SK-N-SH treated with all-trans-retinoic acid at 6 μM for 48 hours (cell line): ENCODE results near the gene UGT1A9.
"Not testable (repeated sequence)": the region's sequence is repeated elsewhere in the genome, so short reads cannot be mapped to it uniquely, and the experiment has no call there.

Source experiments
- ATAC-seq: fragments of 200-7000 bp; cut with Tn5 transposase; 3 replicates; pipeline ENCODE4 v1.9.1; 2020; ENCODE audit warnings: mild to moderate bottlenecking, moderate library complexity
- ARNTL ChIP-seq: fragments of 450-650 bp; formaldehyde crosslinking; IDR thresholded peaks from 2 replicates; pipeline ENCODE4 v1.5.0; 2020; ENCODE audit warnings: low read depth, mild to moderate bottlenecking, moderate library complexity, borderline replicate concordance
- BACH2 ChIP-seq: fragments of 250-450 bp; sonication (Bioruptor Pico); IDR thresholded peaks from 2 replicates; pipeline ENCODE4 v1.9.0; 2021; ENCODE audit warnings: mild to moderate bottlenecking, borderline replicate concordance
- CSRNP3 ChIP-seq: fragments of 250-450 bp; sonication (Bioruptor Pico); IDR thresholded peaks from 2 replicates; pipeline ENCODE4 v1.5.1; 2021; ENCODE audit warnings: mild to moderate bottlenecking, moderate library complexity
- ESRRG ChIP-seq: fragments of 250-450 bp; sonication (Bioruptor Pico); IDR thresholded peaks from 2 replicates; pipeline ENCODE4 v1.6.1; 2021; ENCODE audit warnings: mild to moderate bottlenecking
- GLIS3 ChIP-seq: fragments of 250-450 bp; sonication (Bioruptor Pico); IDR thresholded peaks from 2 replicates; pipeline ENCODE4 v1.5.0; 2020; ENCODE audit warnings: mild to moderate bottlenecking, moderate library complexity
- ISL1 ChIP-seq: fragments of 250-450 bp; sonication (Bioruptor Pico); IDR thresholded peaks from 2 replicates; pipeline ENCODE4 v2.1.2; 2022; ENCODE audit warnings: mild to moderate bottlenecking, moderate library complexity
- OSR1 ChIP-seq: fragments of 250-450 bp; sonication (Bioruptor Pico); IDR thresholded peaks from 2 replicates; pipeline ENCODE4 v1.8.0; 2022; ENCODE audit warnings: moderate library complexity, mild to moderate bottlenecking, inconsistent platforms
- POU6F1 ChIP-seq: fragments of 250-450 bp; sonication (Bioruptor Pico); IDR thresholded peaks from 2 replicates; pipeline ENCODE4 v1.8.0; 2021; ENCODE audit warnings: low read depth, mild to moderate bottlenecking, moderate library complexity, borderline replicate concordance
- PPARA ChIP-seq: fragments of 250-450 bp; sonication (Bioruptor Pico); IDR thresholded peaks from 2 replicates; pipeline ENCODE4 v1.5.0; 2020; ENCODE audit warnings: mild to moderate bottlenecking, borderline replicate concordance
- RARB ChIP-seq: fragments of 250-450 bp; sonication (Bioruptor Pico); IDR thresholded peaks from 2 replicates; pipeline ENCODE4 v1.8.0; 2021; ENCODE audit warnings: mild to moderate bottlenecking, moderate library complexity
- SNAI2 ChIP-seq: fragments of 250-450 bp; sonication (Bioruptor Pico); IDR thresholded peaks from 2 replicates; pipeline ENCODE4 v1.5.0; 2020; ENCODE audit warnings: mild to moderate bottlenecking, moderate library complexity
- TCF4 ChIP-seq: fragments of 250-450 bp; sonication (Bioruptor Pico); IDR thresholded peaks from 2 replicates; pipeline ENCODE4 v1.8.0; 2021; ENCODE audit warnings: mild to moderate bottlenecking, moderate library complexity, borderline replicate concordance
- TOX ChIP-seq: fragments of 250-450 bp; sonication (Bioruptor Pico); IDR thresholded peaks from 2 replicates; pipeline ENCODE4 v1.8.0; 2021; ENCODE audit warnings: mild to moderate bottlenecking, moderate library complexity, borderline replicate concordance
- ZC3H10 ChIP-seq: fragments of 250-450 bp; sonication (Bioruptor Pico); IDR thresholded peaks from 2 replicates; pipeline ENCODE4 v1.5.1; 2021; ENCODE audit warnings: mild to moderate bottlenecking, moderate library complexity
- ZFP3 ChIP-seq: fragments of 250-450 bp; sonication (Bioruptor Pico); IDR thresholded peaks from 2 replicates; pipeline ENCODE4 v1.5.0; 2020; ENCODE audit warnings: mild to moderate bottlenecking, moderate library complexity
- ZFP30 ChIP-seq: fragments of 450-650 bp; formaldehyde crosslinking; IDR thresholded peaks from 2 replicates; pipeline ENCODE4 v1.5.0; 2022; ENCODE audit warnings: mild to moderate bottlenecking, moderate library complexity
- ZNF565 ChIP-seq: fragments of 450-650 bp; formaldehyde crosslinking; conservative IDR thresholded peaks from 2 replicates; pipeline ENCODE4 v1.5.0; 2020; ENCODE audit warnings: low read depth, mild to moderate bottlenecking, moderate library complexity
- ZNF70 ChIP-seq: fragments of 450-650 bp; formaldehyde crosslinking; IDR thresholded peaks from 2 replicates; pipeline ENCODE4 v1.5.0; 2020; ENCODE audit warnings: mild to moderate bottlenecking, moderate library complexity
- ZNF8 ChIP-seq: fragments of 450-650 bp; formaldehyde crosslinking; IDR thresholded peaks from 2 replicates; pipeline ENCODE4 v1.5.0; 2020; ENCODE audit warnings: mild to moderate bottlenecking, moderate library complexity
- TF ChIP-seq, protein P1 (sequence below): fragments of 250-450 bp; sonication (Bioruptor Pico); IDR thresholded peaks from 2 replicates; pipeline ENCODE4 v1.5.0; 2020; ENCODE audit warnings: mild to moderate bottlenecking, moderate library complexity
- TF ChIP-seq, protein P2 (sequence below): fragments of 250-450 bp; sonication (Bioruptor Pico); IDR thresholded peaks from 2 replicates; pipeline ENCODE4 v1.8.0; 2020; ENCODE audit warnings: mild to moderate bottlenecking, moderate library complexity, borderline replicate concordance

Gene UGT1A9

DNA sequence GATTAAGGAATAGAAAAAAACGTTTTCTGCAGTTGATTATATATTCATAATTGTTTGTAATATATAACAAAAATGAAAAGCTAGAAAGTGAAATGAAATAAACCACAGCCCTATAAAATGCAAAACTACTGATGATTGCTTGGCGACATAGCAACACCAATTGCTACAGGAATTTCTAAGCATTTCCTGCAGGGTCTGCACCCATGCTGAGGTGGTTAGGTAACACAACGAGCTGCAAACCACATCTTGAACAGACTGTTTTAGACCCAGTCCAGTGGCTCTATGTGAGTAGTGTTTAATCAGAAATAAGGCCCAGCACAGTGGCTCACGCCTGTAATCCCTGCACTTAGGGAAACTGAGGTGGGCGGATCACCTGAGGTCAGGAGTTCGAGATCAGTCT, 17.2 kb upstream of the UGT1A9 start:
- no peak for ATAC-seq
- TF ChIP-seq TCF4 (CRISPR knock-in tag) (no peak), ZFP3 (CRISPR knock-in tag) (no peak), ZNF565 (no peak)

GRCh38 chr2:233655043-233655442, 16.7 kb upstream of the UGT1A9 start:
- no peak for TF ChIP-seq PPARA (CRISPR knock-in tag)
- no peak for ATAC-seq

DNA sequence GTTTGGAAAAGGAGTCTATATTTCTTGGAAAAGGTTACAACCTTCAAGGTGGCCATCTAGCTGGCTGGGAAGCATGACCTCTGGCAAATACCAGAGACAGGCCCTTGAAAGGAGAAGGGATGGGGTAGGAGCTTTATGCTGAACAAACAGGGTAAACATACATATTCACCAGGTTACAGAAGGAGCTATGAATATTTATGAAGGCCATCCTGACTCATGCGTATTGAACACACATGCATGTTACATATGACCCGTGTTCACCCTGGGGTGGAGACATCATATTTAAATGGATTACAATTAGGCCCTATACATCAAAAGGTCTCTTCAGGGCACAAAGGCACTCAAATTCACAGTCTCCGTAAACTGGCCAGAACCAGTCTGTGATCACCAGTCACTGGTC, 15.8 kb upstream of the UGT1A9 start:
- not testable (repeated sequence) for ATAC-seq

DNA sequence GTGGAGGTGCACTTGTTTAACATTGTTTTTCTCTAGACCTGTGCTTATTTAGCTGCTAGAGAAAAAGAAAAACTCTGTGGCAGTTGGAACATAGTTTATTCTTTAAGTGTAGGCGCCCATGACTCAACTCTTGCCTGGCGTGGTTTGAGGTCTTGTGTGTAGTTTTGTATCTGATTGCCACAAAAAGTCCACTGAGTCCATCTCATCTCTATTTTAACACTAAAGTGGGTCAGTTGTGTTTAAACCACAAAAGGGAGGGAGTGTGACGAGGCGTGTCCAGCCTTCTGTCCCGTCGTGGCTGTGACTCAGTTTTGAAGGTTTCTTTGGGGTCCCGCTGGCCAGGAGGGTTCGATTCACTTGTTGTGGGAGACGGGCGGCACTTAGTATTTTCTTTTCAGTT, 15.3 kb upstream of the UGT1A9 start:
- no peak for ATAC-seq
- TF ChIP-seq ISL1 (no peak), ZFP30 (no peak), BACH2 (CRISPR knock-in tag) (no peak), ZNF70 (CRISPR knock-in tag) (no peak), GLIS3 (CRISPR knock-in tag) (no peak), TOX (no peak), ESRRG (no peak), POU6F1 (no peak)
- TF ChIP-seq, protein P1, sequence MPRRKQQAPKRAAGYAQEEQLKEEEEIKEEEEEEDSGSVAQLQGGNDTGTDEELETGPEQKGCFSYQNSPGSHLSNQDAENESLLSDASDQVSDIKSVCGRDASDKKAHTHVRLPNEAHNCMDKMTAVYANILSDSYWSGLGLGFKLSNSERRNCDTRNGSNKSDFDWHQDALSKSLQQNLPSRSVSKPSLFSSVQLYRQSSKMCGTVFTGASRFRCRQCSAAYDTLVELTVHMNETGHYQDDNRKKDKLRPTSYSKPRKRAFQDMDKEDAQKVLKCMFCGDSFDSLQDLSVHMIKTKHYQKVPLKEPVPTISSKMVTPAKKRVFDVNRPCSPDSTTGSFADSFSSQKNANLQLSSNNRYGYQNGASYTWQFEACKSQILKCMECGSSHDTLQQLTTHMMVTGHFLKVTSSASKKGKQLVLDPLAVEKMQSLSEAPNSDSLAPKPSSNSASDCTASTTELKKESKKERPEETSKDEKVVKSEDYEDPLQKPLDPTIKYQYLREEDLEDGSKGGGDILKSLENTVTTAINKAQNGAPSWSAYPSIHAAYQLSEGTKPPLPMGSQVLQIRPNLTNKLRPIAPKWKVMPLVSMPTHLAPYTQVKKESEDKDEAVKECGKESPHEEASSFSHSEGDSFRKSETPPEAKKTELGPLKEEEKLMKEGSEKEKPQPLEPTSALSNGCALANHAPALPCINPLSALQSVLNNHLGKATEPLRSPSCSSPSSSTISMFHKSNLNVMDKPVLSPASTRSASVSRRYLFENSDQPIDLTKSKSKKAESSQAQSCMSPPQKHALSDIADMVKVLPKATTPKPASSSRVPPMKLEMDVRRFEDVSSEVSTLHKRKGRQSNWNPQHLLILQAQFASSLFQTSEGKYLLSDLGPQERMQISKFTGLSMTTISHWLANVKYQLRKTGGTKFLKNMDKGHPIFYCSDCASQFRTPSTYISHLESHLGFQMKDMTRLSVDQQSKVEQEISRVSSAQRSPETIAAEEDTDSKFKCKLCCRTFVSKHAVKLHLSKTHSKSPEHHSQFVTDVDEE (CRISPR knock-in tag): no peak

- ATAC-seq: no peak
Measured at GRCh38 chr2:233658610-233659009, 13.1 kb upstream of the UGT1A9 start.

More at GRCh38 chr2:233658610-233659009, 13.1 kb upstream of the UGT1A9 start:
- TF ChIP-seq ZC3H10 (CRISPR knock-in tag): no peak
- TF ChIP-seq CSRNP3: no peak
- TF ChIP-seq ZNF8 (CRISPR knock-in tag): no peak
- TF ChIP-seq, protein P2, sequence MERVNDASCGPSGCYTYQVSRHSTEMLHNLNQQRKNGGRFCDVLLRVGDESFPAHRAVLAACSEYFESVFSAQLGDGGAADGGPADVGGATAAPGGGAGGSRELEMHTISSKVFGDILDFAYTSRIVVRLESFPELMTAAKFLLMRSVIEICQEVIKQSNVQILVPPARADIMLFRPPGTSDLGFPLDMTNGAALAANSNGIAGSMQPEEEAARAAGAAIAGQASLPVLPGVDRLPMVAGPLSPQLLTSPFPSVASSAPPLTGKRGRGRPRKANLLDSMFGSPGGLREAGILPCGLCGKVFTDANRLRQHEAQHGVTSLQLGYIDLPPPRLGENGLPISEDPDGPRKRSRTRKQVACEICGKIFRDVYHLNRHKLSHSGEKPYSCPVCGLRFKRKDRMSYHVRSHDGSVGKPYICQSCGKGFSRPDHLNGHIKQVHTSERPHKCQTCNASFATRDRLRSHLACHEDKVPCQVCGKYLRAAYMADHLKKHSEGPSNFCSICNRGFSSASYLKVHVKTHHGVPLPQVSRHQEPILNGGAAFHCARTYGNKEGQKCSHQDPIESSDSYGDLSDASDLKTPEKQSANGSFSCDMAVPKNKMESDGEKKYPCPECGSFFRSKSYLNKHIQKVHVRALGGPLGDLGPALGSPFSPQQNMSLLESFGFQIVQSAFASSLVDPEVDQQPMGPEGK (CRISPR knock-in tag): no peak
- TF ChIP-seq ZNF70 (CRISPR knock-in tag): no peak
- TF ChIP-seq ESRRG: no peak
- no peak for TF ChIP-seq RARB (CRISPR knock-in tag)
- no peak for TF ChIP-seq ZFP30
- no peak for TF ChIP-seq TCF4 (CRISPR knock-in tag)
- TF ChIP-seq OSR1 (CRISPR knock-in tag): no peak
- no peak for TF ChIP-seq TOX
- TF ChIP-seq ARNTL (CRISPR knock-in tag): no peak
- no peak for TF ChIP-seq GLIS3 (CRISPR knock-in tag)
- TF ChIP-seq, protein P1 (CRISPR knock-in tag): no peak
- TF ChIP-seq SNAI2: no peak
